GM13977 (cell line): Measurements from ENCODE around the gene TWNK.
A peak's percentile ranks its signal among the peaks of the same experiment; 100 is the strongest.

ENCODE experiments used
- DNase-seq: peaks from one replicate; pipeline ENCODE4 v3.0.0; 2012; ENCODE audit warnings: low spot score
- CTCF ChIP-seq: IDR thresholded peaks from 2 replicates; pipeline ENCODE4 v1.5.1; 2012; ENCODE audit warnings: mild to moderate bottlenecking, control low read depth; ENCODE audit not compliant: insufficient read depth; ENCODE audit errors: extremely low read depth, missing control alignments
- in situ Hi-C: fragments of 300-500 bp; cut with MboI; formaldehyde crosslinking; loops from one replicate; pipeline ENCODE4 v1.12.0; 2022; ENCODE audit warnings: low sequenced_read_pairs, low pct_unique_long_range_greater_than_20kb, mixed read lengths, inconsistent platforms; ENCODE audit not compliant: unreplicated experiment

TWNK gene

GRCh38 chr10:101014966-101015581, 27.7 kb downstream of the TWNK start:
- TF ChIP-seq CTCF = no peak
- DNase-seq = no peak
- in situ Hi-C loops = no loop called here

GRCh38 chr10:101015582-101015973, 28.2 kb downstream of the TWNK start:
- no peak for TF ChIP-seq CTCF
- no peak for DNase-seq
- in situ Hi-C loops = no loop called here

- no peak for DNase-seq
- in situ Hi-C loops = no loop called here
- TF ChIP-seq CTCF = no peak
These were observed 29.5 kb downstream of the TWNK start for GRCh38 chr10:101016814-101017213.

GRCh38 chr10:101018118-101018599, 30.8 kb downstream of the TWNK start:
- DNase-seq = no peak
- in situ Hi-C loops = no loop called here
- no peak for TF ChIP-seq CTCF

GRCh38 chr10:101018600-101019439, 31.5 kb downstream of the TWNK start:
- TF ChIP-seq CTCF = peak; percentile 89
- peak; percentile 85 for DNase-seq
- in situ Hi-C loops = no loop called here

- in situ Hi-C loops = no loop called here
- DNase-seq = no peak
- TF ChIP-seq CTCF = no peak
These were observed 32.0 kb downstream of the TWNK start for GRCh38 chr10:101019440-101019703.
